K562 (cell line): ENCODE data around the gene DMXL1. TPM values are rescaled to one million over a fixed set of nuclear protein-coding genes. Genes with fewer than 3 reads are reported as not detected.
A peak's percentile ranks its signal among the peaks of the same experiment; 100 is the strongest.

Source experiments
- ATAC-seq: fragments of 200-7000 bp; cut with Tn5 transposase; 3 replicates; pipeline ENCODE4 v1.9.1; 2020; ENCODE audit warnings: moderate library complexity
- BruUV-seq: library from RNA; stranded (reverse); fragments of 400-500 nt; replicated peaks from 2 replicates; lab custom pipeline; 2021; lab: Mats Ljungman, UMichigan
- CTCF ChIA-PET: fragments of 300-600 bp; formaldehyde crosslinking; extraction: SDS; loops from one replicate; lab custom pipeline; 2021; ENCODE audit warnings: low intra/inter-chr PET ratio; lab: Yijun Ruan, JAX
- POLR2A ChIA-PET: fragments of 300-600, 350-650 bp; sonication (Branson Sonifier 250); formaldehyde crosslinking; extraction: SDS; loops from one replicate; lab custom pipeline; 2021; ENCODE audit warnings: antibody characterized with exemption, inconsistent platforms; lab: Yijun Ruan, JAX
- DNase-seq, 4 experiments: peaks; one replicate each; pipeline versions ENCODE4 v3.0.0 to v3.0.0-alpha.2; 2011 to 2018; ENCODE audit warnings: low spot score in 3 of 4, mixed read lengths in 3 of 4; ENCODE audit errors: extremely low read depth in 1 of 4
- FAIRE-seq: peaks from 2 replicates; lab custom pipeline; 2011; peaks lifted over from hg19 to GRCh38; lab: Jason Lieb, UNC
- H2AFZ ChIP-seq: 2 replicates; pipeline ENCODE4 v1.6.0; 2011; ENCODE audit warnings: low read depth, low read length, control low read depth, inconsistent platforms
- H3K27ac ChIP-seq: fragments of 200-600 bp; 3 replicates; pipeline ENCODE4 v1.8.0; 2011; ENCODE audit warnings: low read depth, mild to moderate bottlenecking, control low read depth, inconsistent platforms, low read length, moderate library complexity, mixed read lengths; ENCODE audit errors: extremely low read depth
- H3K27me3 ChIP-seq, 2 experiments: fragments of 300-600 bp in 1 of 2; 2 replicates in 1 of 2; 3 replicates in 1 of 2; pipeline versions ENCODE4 v1.6.0 to v1.8.0; 2011; ENCODE audit warnings: inconsistent platforms in 2 of 2, low read length in 2 of 2, mild to moderate bottlenecking in 1 of 2, mixed read lengths in 1 of 2, moderate library complexity in 1 of 2; ENCODE audit not compliant: control insufficient read depth in 2 of 2, insufficient read depth in 2 of 2
- H3K36me3 ChIP-seq: fragments of 300-600 bp; 3 replicates; pipeline ENCODE4 v1.8.0; 2011; ENCODE audit warnings: mild to moderate bottlenecking, low read length, inconsistent platforms; ENCODE audit not compliant: control insufficient read depth, insufficient read depth
- H3K4me1 ChIP-seq, 2 experiments: fragments of 200-600 bp in 1 of 2; replicated peaks in 1 of 2; 2 replicates in 1 of 2; 3 replicates in 1 of 2; pipeline versions ENCODE4 v1.5.1 to v1.8.0; 2011; ENCODE audit warnings: inconsistent platforms in 2 of 2, low read length in 2 of 2, mild to moderate bottlenecking in 1 of 2, mixed read lengths in 1 of 2, moderate library complexity in 1 of 2; ENCODE audit not compliant: control insufficient read depth in 2 of 2, insufficient read depth in 2 of 2
- H3K4me2 ChIP-seq: 2 replicates; pipeline ENCODE4 v1.6.1; 2011; ENCODE audit warnings: low read length, control low read depth, inconsistent platforms, mixed read lengths; ENCODE audit not compliant: insufficient read depth
- H3K4me3 ChIP-seq: fragments of 200-600 bp; sonication (generic), shearing (Covaris generic); 2 replicates; pipeline ENCODE4 v1.5.1; 2016; ENCODE audit warnings: control low read depth, inconsistent platforms
- H3K79me2 ChIP-seq: fragments of 200-600 bp; 3 replicates; pipeline ENCODE4 v1.8.0; 2011; ENCODE audit warnings: low read length, inconsistent platforms; ENCODE audit not compliant: control insufficient read depth, insufficient read depth
- H3K9ac ChIP-seq, 2 experiments: 2 replicates each; pipeline versions ENCODE4 v1.6.0 to v1.6.1; 2011; ENCODE audit warnings: low read depth in 2 of 2, low read length in 2 of 2, control low read depth in 1 of 2, inconsistent platforms in 1 of 2, mild to moderate bottlenecking in 1 of 2, mixed read lengths in 1 of 2; ENCODE audit not compliant: insufficient read depth in 1 of 2
- H3K9me1 ChIP-seq: one replicate; pipeline ENCODE4 v1.6.0; 2011; ENCODE audit warnings: inconsistent platforms, mild to moderate bottlenecking, low read length, moderate library complexity; ENCODE audit not compliant: control insufficient read depth, insufficient read depth
- H3K9me3 ChIP-seq: replicated peaks from 2 replicates; pipeline ENCODE4 v1.5.1; 2011; ENCODE audit warnings: low read depth, low read length, inconsistent platforms; ENCODE audit not compliant: control insufficient read depth, insufficient read depth
- H4K20me1 ChIP-seq: replicated peaks from 2 replicates; pipeline ENCODE4 v1.6.1; 2011; ENCODE audit warnings: low read length, inconsistent platforms, mixed read lengths; ENCODE audit not compliant: control insufficient read depth, insufficient read depth
- ATF3 ChIP-seq, 2 experiments: fragments of 450-650 bp in 1 of 2; sonication (generic) in 1 of 2; formaldehyde crosslinking in 1 of 2; IDR thresholded peaks in 1 of 2; conservative IDR thresholded peaks in 1 of 2; 2 replicates each; pipeline versions ENCODE4 v1.6.1 to v1.8.1; 2016 to 2023; ENCODE audit warnings: mild to moderate bottlenecking in 2 of 2, moderate library complexity in 2 of 2, inconsistent platforms in 1 of 2, missing genetic modification reagents in 1 of 2
- UBTF ChIP-seq, 2 experiments: IDR thresholded peaks; 2 replicates each; pipeline ENCODE4 v1.6.1; 2012; ENCODE audit warnings: improper control_type of control experiment in 2 of 2, low read depth in 2 of 2, low read length in 2 of 2, borderline replicate concordance in 1 of 2
- WGBS: fragments of 100-300 bp; shearing (Covaris generic); methylation state at CpG from one replicate; pipeline ENCODE4 v1.1.6; 2016; ENCODE audit warnings: low coverage, mixed read lengths; ENCODE audit not compliant: insufficient coverage; ENCODE audit errors: missing lambda C conversion rate; 5-methylcytosine and 5-hydroxymethylcytosine counted together
- in situ Hi-C: fragments of 300-500 bp; cut with MboI; formaldehyde crosslinking; loops from 4 replicates; pipeline ENCODE4 v1.15.0; 2018; ENCODE audit warnings: inconsistent platforms, mixed read lengths
- intact Hi-C: fragments of 100-400 bp; cut with micrococcal nuclease; formaldehyde crosslinking; loops from 2 replicates; pipeline ENCODE4 v1.14.2; 2022
- polyA plus RNA-seq, 8 experiments: library from polyadenylated mRNA; depleted of rRNA in 4 of 8; stranded (reverse) in 5 of 8; unstranded in 3 of 8; fragments of >200 nt; fragmentation: Nextera tagmentation in 2 of 8; fragmentation: Illumina TruSeq in 1 of 8; extraction: Ambion mirVana in 2 of 8; extraction: Trizol in 1 of 8; gene quantifications; 2 replicates each; pipeline versions ENCODE4 v1.2.1 to v1.2.3, GENCODE V29; 2011 to 2014; ENCODE audit warnings: inconsistent platforms in 1 of 8, missing spikeins in 1 of 8
- total RNA-seq, 7 experiments: library from RNA; depleted of rRNA in 6 of 7; stranded (reverse); fragments of >200 nt in 6 of 7; fragmentation: Illumina TruSeq in 2 of 7; extraction: Trizol in 2 of 7; gene quantifications; 2 replicates each; pipeline versions ENCODE4 v1.2.1 to v1.2.3, GENCODE V29; 2011 to 2021; ENCODE audit warnings: low replicate concordance in 1 of 7

Gene DMXL1
- total and polyA plus RNA-seq, 9 of the 15 experiments (the other 6 are each of a cell fraction or from before 2014, with no cell fraction given) = 8.3 to 40.3 (median 30.6) TPM

GRCh38 chr5:119292701-119293515 lies 222.0 kb downstream of the DMXL1 start:
- ChIA-PET POLR2A (no interaction called here), CTCF (no interaction called here)
- BruUV-seq = no TSS peak
- no peak for DNase-seq
- Histone ChIP-seq H3K27me3 (no peaks in the 10 kb centered on the region), H3K9me1 (no peaks in the 10 kb centered on the region), H3K36me3 (0 out of 3 replicates have a peak, but pooled peaks cover 2% of the 10 kb centered on the region), H4K20me1 (no peaks in the 10 kb centered on the region), H3K27ac (no peak overlapping the region), H3K9me3 (no peaks in the 10 kb centered on the region), H3K9ac (no peak overlapping the region), H3K4me2 (no peak overlapping the region), H3K4me1 (peaks cover 9 to 40% of the 10 kb centered on the region in 2 experiments), H3K79me2 (peaks cover 60% of the 10 kb centered on the region), H3K4me3 (no peak overlapping the region), H2AFZ (no peak overlapping the region)
- 76% methylated on average over 3 of the region's 3 CpGs for WGBS
- ATAC-seq = no peak
- in situ Hi-C loops (no loop called here), intact Hi-C loops (no loop called here)
- FAIRE-seq = no peak
- TF ChIP-seq ATF3 (IDR thresholded peaks at IDR 0.05) = 0 out of 2 replicates have a peak, but pooled peaks have one; percentile 12
- TF ChIP-seq ATF3 (CRISPR knock-in tag; conservative IDR thresholded peaks at IDR 0.05) = no peak
- no peak for TF ChIP-seq UBTF (IDR thresholded peaks at IDR 0.05; ENCODE audit: borderline replicate concordance in 1 of 2, low read depth in 2 of 2, low read length in 2 of 2)
